T1000 (cell line): Measurements from ENCODE around the gene FGF2.
"Not testable (repeated sequence)": the region's sequence is repeated elsewhere in the genome, so short reads cannot be mapped to it uniquely, and the experiment has no call there.

ENCODE experiments used
- DNase-seq: peaks from one replicate; lab custom pipeline; 2025; ENCODE audit warnings: mixed read lengths; lab: John Stamatoyannopoulos, UW

Gene FGF2

GRCh38 chr4:122814426-122814825 is 12.2 kb upstream of the FGF2 start:
- no peak for DNase-seq

- DNase-seq: no peak
Observed at GRCh38 chr4:122815248-122815647, 11.4 kb upstream of the FGF2 start.

GRCh38 chr4:122816476-122816875 is 10.2 kb upstream of the FGF2 start:
- no peak for DNase-seq

- DNase-seq: no peak
Observed at GRCh38 chr4:122819708-122820449, 6.8 kb upstream of the FGF2 start.

GRCh38 chr4:122821092-122821491 is 5.5 kb upstream of the FGF2 start:
- DNase-seq: no peak

GRCh38 chr4:122822466-122822865 is 4.2 kb upstream of the FGF2 start:
- DNase-seq: no peak

- no peak for DNase-seq
Observed at GRCh38 chr4:122823476-122823875, 3.2 kb upstream of the FGF2 start.

- no peak for DNase-seq
Observed at GRCh38 chr4:122824616-122825015, 2.0 kb upstream of the FGF2 start.

- DNase-seq: peak; percentile 15
Observed at GRCh38 chr4:122826079-122826527, 528 bp upstream of the FGF2 start.

- peak; percentile 19 for DNase-seq
Observed at GRCh38 chr4:122827258-122827878, 737 bp downstream of the FGF2 start.

- DNase-seq: no peak
Observed at GRCh38 chr4:122827879-122828601, 1.4 kb downstream of the FGF2 start.

GRCh38 chr4:122830426-122831095 is 3.9 kb downstream of the FGF2 start:
- DNase-seq: no peak

- DNase-seq: no peak
Observed at GRCh38 chr4:122831515-122832196, 5.0 kb downstream of the FGF2 start.

- DNase-seq: no peak
Observed at GRCh38 chr4:122832732-122833131, 6.1 kb downstream of the FGF2 start.

- DNase-seq: no peak
Observed at GRCh38 chr4:122833999-122834398, 7.4 kb downstream of the FGF2 start.

GRCh38 chr4:122836941-122837340 is 10.3 kb downstream of the FGF2 start:
- DNase-seq: no peak

- DNase-seq: no peak
Observed at GRCh38 chr4:122838034-122838433, 11.4 kb downstream of the FGF2 start.

- no peak for DNase-seq
Observed at GRCh38 chr4:122842392-122842791, 15.8 kb downstream of the FGF2 start.

- DNase-seq: no peak
Observed at GRCh38 chr4:122842984-122843531, 16.4 kb downstream of the FGF2 start.

- DNase-seq: not testable (repeated sequence)
Observed at GRCh38 chr4:122844391-122844790, 17.8 kb downstream of the FGF2 start.

- DNase-seq: no peak
Observed at GRCh38 chr4:122845066-122845465, 18.4 kb downstream of the FGF2 start.

- no peak for DNase-seq
Observed at GRCh38 chr4:122845760-122846159, 19.1 kb downstream of the FGF2 start.
